GM12875 (cell line): Measurements from ENCODE around the gene NCAPD2.

Experiments used
- H3K4me3 ChIP-seq: one replicate; pipeline ENCODE4 v1.5.1; 2011; ENCODE audit warnings: low read depth, low read length, control low read depth
- CTCF ChIP-seq: IDR thresholded peaks from 2 replicates; pipeline ENCODE4 v1.5.1; 2011; ENCODE audit warnings: low read depth, mild to moderate bottlenecking, control low read depth, inconsistent platforms, low read length, moderate library complexity, borderline replicate concordance; ENCODE audit not compliant: insufficient read depth

Gene NCAPD2

GRCh38 chr12:6550294-6551062 is 56.6 kb downstream of the NCAPD2 start:
- TF ChIP-seq CTCF: no peak
- no peak overlapping the region for H3K4me3 ChIP-seq

- no peak for TF ChIP-seq CTCF
- no peak overlapping the region for H3K4me3 ChIP-seq
These were observed 57.2 kb downstream of the NCAPD2 start for GRCh38 chr12:6551063-6551461.

- no peak overlapping the region for H3K4me3 ChIP-seq
These were observed 57.7 kb downstream of the NCAPD2 start for GRCh38 chr12:6551496-6552139.

GRCh38 chr12:6552140-6552551 is 58.2 kb downstream of the NCAPD2 start:
- TF ChIP-seq CTCF: no peak
- H3K4me3 ChIP-seq: no peak overlapping the region

More at GRCh38 chr12:6551496-6552139, 57.7 kb downstream of the NCAPD2 start:
- no peak for TF ChIP-seq CTCF

GRCh38 chr12:6553051-6553868 is 59.4 kb downstream of the NCAPD2 start:
- H3K4me3 ChIP-seq: no peak overlapping the region
- no peak for TF ChIP-seq CTCF

GRCh38 chr12:6554168-6555017 is 60.5 kb downstream of the NCAPD2 start:
- peak; percentile 84 for TF ChIP-seq CTCF
- H3K4me3 ChIP-seq: peak overlapping the region; percentile 92
